GM21423 (cell line): ENCODE results near the gene FHIP1B.
A peak's percentile ranks its signal among the peaks of the same experiment; 100 is the strongest.
"Not testable (repeated sequence)": the region's sequence is repeated elsewhere in the genome, so short reads cannot be mapped to it uniquely, and the experiment has no call there.

Experiments
- ATAC-seq: cut with Tn5 transposase; IDR thresholded peaks from one replicate; pipeline ENCODE4 v1.9.1; 2021; ENCODE audit warnings: mild to moderate bottlenecking, moderate library complexity; ENCODE audit not compliant: unreplicated experiment

Gene FHIP1B

DNA sequence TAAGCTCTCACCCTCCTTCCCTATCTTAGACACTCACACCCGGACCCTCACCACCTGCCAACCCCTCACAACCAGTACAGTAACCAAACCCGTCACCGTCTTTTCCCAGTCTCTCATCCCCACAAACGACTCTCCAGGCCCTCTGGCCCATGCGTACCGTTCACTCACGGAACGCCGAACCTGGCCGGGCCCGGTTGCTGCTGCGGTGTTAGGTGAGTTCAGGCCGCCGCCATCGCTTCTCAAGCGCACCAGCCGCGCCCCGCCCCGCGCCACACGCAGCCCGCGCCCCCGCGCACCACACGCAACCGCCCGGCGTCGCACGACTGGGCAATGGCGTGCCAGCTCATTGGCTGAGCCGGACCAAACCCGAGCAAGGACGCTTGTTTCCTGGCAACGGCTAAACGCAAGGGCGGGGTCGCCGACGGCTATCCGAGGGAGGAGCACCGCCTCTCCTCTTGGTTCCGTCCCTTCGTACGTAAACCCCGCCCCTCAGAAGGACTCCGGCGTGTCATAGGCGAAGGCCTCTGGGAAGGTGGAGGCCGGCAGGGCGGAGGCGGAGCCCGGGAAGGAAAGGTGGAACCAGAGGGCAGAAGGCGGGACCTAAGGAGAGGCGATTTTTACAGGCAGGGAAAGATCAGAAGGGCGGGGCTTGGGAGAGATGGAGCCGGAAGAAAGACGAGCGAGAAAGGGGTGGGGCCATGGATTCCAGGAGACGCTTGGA is at the start of gene FHIP1B:
FHIP1B (minus strand) TSS at position 250 of the 721 bp plus-strand sequence. CDS start 10,120 bp downstream, outside the sequence.
- peak; percentile 94 for ATAC-seq

DNA sequence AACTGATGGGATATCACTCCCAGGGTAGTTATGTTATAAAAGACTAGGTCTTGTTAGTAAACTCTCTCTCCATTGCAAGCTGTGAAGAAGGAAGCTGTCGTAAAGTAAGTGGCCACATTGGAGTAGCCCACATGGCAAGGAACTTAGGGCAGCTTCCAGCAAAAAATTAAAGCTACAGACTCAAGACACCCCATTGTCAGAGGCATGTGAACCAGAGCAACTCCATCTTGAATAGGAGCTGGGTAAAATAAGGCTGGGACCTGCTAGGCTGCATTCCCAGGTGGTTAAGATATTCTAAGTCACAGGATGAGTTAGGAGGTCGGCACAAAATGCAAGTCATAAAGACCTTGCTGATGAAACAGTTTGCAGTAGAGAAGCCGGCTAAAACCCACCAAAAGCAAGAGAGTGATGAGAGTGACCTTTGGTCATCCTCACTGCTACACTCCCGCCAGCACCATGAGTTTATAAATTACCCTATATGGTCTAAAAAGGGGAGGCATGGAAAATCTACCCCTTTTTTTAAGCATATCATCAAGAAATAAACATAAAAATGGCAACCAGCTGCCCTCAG is 49.1 kb upstream of the FHIP1B start:
- ATAC-seq = no peak

GRCh38 chr11:6280809-6281208 is 46.4 kb upstream of the FHIP1B start:
- ATAC-seq = not testable (repeated sequence)

DNA sequence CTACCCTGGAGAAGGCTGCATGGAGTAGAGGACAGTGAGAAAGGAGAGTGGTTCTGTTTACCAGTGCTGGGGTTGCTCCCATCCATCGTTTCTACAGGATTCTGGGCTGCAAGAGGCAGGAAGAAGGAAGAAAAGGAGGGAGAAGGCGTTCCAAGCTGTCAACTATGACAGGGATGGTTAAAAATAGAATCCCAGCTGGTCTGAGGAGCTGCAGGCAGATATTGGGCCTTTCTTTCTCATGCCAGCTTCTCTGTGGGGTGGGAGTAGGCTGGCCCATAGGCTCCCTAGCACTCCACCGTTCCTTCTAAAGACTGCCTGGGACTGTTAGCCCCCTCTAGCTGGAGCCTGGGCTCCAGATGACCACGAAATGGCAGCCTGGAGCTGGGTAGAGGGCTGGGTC is 38.8 kb upstream of the FHIP1B start:
- ATAC-seq = no peak

DNA sequence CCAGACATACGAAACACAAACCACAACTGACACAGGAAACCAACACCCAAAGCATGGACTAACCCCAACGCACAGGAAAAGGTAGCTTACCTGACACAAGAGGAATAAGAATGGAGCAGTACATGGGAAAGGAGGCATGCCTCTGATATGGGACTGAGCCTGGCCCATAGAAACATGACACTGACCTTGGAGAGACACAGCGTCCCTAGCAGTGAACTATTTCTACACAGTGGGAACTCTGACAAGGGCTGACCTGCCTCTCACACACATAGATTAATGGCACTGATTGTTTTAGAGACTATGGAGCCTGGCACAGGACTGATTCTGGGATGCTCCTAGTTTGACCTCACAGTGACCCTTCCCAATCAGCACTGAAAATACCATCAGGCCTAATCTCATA is 37.2 kb upstream of the FHIP1B start:
- no peak for ATAC-seq

DNA sequence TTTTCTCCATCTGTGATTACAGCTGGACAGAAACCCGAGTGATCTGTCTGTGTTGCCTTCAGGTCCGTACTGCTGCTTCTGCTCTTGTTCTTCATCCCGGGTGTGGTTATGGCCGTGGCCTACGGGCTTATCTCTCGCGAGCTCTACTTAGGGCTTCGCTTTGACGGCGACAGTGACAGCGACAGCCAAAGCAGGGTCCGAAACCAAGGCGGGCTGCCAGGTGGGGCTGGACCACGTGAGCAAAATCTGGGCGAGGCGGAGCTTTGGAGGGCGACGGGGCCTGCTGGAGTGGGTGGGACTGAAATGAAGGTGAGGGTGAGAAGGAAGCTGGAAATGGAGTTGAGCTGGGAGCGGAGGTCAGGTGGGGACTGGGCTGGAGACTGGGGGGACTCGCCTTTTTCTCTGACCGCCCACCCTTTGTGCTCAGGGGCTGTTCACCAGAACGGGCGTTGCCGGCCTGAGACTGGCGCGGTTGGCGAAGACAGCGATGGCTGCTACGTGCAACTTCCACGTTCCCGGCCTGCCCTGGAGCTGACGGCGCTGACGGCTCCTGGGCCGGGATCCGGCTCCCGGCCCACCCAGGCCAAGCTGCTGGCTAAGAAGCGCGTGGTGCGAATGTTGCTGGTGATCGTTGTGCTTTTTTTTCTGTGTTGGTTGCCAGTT is 36.3 kb upstream of the FHIP1B start:
- ATAC-seq = no peak

DNA sequence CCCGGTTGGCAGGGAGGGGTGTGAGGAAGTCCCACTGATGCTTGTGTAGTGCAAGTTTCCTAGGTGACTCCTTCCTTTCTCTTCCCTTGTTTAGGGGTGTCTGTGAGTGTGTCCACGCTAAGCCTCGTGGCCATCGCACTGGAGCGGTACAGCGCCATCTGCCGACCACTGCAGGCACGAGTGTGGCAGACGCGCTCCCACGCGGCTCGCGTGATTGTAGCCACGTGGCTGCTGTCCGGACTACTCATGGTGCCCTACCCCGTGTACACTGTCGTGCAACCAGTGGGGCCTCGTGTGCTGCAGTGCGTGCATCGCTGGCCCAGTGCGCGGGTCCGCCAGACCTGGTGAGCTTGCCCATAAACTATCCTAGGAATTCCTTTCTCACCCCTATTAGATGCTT is 35.6 kb upstream of the FHIP1B start:
- ATAC-seq = no peak

DNA sequence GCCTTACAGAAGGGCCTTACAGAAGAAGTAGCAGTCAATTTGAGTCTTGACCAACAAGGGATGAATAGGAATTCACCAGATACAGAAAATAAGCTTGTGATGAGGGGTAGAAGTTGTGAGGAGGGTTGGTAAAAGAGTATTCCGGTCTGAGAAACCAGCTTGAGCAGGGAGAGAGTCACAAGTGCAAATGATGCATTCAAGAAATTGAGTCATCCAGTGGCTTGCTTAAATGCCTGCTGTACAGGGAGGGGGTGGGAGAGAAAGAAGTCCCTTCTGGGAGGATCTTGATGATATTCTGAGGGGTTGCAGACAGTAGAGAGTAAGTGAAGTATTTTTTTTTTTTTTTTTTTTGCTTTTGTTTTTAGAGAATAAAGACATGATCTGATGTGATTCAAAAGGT is 34.4 kb upstream of the FHIP1B start:
- ATAC-seq = no peak

GRCh38 chr11:6263662-6264061 is 29.2 kb upstream of the FHIP1B start:
- no peak for ATAC-seq

GRCh38 chr11:6260207-6260726 is 25.8 kb upstream of the FHIP1B start:
- no peak for ATAC-seq

GRCh38 chr11:6258571-6259081 is 24.2 kb upstream of the FHIP1B start:
- no peak for ATAC-seq

DNA sequence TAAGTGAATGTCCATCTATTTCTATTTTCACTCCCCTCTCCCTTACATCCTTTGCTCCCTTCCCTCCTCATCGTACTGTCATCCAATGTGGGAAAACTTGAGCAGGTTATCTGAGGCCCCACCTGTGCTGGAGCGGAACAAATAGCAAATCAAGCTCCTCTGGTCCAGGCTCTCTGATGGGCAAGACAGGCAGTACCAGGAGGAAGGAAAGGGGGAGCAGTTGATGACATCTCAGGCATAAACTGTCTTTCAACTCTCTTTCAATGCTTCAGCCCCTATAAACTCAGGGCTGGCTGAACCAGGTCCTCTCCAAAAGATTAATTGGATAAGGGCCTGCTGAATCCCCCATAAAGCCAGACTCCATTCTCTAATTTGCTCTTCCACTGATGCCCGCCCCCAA is 23.7 kb upstream of the FHIP1B start:
- ATAC-seq = no peak

DNA sequence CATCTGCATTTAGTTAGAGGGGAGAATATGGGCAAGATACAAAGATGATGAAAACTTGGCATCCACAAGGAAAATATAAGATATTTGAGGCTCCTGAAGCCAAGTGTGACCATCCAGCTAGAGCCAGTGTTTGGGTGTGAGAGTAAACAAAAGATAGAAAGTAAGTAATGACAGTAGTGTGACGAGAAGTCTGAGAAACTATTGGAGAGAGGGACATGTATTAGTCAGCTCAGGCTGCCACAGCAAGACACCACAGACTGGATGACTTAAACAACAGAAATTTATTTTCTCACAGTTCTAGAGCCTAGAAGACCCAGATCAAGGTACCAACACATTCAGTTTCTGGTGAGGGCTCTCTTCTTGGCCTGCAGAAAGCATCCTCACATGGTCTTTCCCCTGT is 18.8 kb upstream of the FHIP1B start:
- peak; percentile 72 for ATAC-seq

DNA sequence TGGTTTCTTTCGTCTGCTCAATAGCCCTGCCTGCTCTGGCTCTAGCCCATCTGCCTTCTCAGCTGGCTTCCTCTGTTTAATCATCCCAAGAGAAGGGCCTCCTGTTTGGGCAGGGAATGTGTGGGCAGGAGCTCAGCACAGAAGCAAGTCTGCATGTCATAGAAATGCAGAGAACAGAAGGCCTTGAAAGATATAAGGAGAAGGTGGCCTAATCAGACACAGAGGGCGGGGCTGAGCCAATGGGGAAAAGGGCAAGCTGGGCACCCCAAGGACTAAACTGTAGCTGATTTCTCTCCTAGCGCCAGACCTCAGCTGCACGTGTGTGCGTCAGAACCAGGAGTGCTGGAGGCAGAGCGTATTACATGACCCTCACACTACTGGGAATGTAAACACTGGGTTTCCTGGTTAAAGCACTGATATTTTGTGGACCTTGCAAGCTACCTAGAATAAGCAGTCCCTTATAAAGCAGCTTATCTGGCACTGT is 17.6 kb upstream of the FHIP1B start:
- no peak for ATAC-seq

DNA sequence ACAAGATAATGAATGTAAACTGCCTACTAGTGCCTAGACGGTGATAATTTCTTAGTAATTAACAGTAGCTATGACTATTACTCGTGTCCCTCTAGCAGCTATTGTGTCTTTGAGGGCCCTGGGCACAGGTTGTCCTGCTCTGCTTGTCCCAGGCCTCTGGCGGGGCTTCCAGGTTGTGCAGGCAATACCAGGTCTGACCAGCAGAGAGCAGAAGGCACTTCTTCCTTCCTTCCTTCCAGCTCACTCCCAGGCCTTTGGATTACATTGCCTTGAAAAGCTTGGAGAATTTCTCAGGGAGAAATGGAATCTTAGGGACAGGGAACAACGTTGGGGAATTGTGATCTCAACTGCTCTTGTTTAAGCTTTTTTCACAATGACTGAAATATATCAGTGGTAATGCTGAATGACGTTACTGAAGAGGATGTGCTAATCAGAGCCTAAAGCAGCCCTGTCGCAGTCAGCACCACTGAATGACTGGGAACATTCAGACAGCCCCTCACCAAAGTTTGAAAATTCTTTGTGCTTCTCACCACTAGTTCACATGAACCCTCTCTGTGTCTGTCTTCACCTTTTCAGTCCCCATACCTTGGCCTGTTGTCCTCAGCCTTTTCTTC is 16.8 kb upstream of the FHIP1B start:
- ATAC-seq = peak; percentile 64

- no peak for ATAC-seq
These were observed 15.5 kb upstream of the FHIP1B start for GRCh38 chr11:6249770-6250555.

DNA sequence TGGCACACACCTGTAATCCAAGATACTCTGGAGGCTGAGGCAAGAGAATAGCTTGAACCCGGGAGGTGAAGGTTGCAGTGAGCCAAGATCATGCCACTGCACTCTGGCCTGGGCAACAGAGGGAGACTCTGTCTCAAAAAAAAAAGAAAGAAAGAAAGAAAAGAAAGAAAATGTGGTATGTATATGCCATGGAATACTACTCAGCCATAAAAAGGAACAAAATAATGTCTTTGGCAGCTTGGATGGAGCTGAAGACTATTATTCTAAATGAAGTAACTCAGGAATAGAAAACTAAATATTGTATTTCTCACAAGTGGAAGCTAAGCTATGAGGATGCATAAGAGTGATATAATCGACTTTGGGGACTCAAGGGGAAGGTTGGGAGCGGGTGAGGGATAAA is 14.5 kb upstream of the FHIP1B start:
- ATAC-seq = not testable (repeated sequence)

DNA sequence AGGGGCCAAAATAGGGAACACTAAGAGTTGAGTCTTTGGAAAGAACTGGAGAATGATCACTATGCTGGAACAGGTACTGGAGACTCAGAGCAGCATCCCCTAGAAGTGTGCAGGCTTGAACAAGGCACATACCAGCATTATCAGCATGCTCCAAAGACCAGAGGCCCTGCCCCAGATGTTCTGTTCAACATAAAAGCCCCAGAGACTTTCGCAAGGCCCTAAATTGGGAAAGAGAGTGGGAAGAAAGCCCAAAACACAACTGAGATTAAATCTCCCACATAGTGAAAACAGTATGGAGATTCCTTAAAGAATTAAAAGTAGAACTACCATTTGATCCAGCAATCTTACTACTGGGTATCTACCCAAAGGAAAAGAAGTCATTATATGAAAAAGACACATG is 13.8 kb upstream of the FHIP1B start:
- ATAC-seq = no peak

DNA sequence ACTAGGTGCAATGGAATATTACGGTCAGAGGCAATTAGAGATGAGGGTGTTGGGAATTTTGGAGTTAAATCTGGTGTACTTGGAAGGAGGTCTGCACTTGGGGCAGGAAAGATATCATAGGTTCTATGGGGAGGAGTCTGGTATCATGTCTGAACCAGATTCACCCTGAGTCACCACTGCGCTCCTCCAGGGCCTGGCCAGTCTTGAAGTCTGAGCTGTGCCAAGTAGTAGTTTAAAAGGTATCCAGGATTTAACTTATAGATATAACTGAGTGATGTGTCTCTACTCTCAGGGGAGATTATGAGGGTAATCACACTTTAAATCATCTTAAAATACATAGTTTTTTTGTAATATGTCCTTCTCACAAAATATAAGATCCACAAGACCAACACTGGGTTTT is 11.1 kb upstream of the FHIP1B start:
- ATAC-seq = no peak

DNA sequence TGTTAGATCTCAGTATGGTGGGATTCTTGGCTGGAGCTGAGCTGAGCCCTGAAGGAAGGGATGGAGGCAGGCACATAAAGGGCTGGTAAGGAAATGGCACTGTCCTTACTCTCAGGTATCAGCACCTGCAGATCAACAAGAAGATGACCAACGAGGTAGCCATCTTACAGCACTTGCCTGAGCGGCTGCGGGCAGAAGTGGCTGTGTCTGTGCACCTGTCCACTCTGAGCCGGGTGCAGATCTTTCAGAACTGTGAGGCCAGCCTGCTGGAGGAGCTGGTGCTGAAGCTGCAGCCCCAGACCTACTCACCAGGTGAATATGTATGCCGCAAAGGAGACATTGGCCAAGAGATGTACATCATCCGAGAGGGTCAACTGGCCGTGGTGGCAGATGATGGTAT is 6.9 kb upstream of the FHIP1B start:
- ATAC-seq = no peak
